ENCODE results near the gene CAMKK2.
A peak's percentile ranks its signal among the peaks of the same experiment; 100 is the strongest.

Gene CAMKK2

GRCh38 chr12:121219353-121219986 lies 77.0 kb downstream of the CAMKK2 start:
- TF ChIP-seq CTCF (IDR thresholded peaks at IDR 0.05; ENCODE audit: low read depth, low read length), result no peak
- no peak overlapping the region for H3K4me3 ChIP-seq (ENCODE audit: low read depth, low read length)

GRCh38 chr12:121218588-121219352 lies 77.7 kb downstream of the CAMKK2 start:
- Histone ChIP-seq H3K4me1 (peaks cover 8% of the 10 kb centered on the region), H3K27me3 (no peaks in the 10 kb centered on the region), H3K36me3 (no peaks in the 10 kb centered on the region), H3K4me3 (ENCODE audit: low read depth, low read length) (no peak overlapping the region), H3K9me3 (no peaks in the 10 kb centered on the region)
- no peak for TF ChIP-seq CTCF (IDR thresholded peaks at IDR 0.05; ENCODE audit: low read depth, low read length)
- DNase-seq, result peak; percentile 56

More at GRCh38 chr12:121219353-121219986, 77.0 kb downstream of the CAMKK2 start:
- Histone ChIP-seq H3K27me3 (no peaks in the 10 kb centered on the region), H3K36me3 (no peaks in the 10 kb centered on the region), H3K9me3 (no peaks in the 10 kb centered on the region), H3K4me1 (peaks cover 8% of the 10 kb centered on the region)
- DNase-seq, result no peak

- H3K9me3 ChIP-seq, result no peaks in the 10 kb centered on the region
- no peak overlapping the region for H3K4me3 ChIP-seq (ENCODE audit: low read depth, low read length)
- TF ChIP-seq CTCF (IDR thresholded peaks at IDR 0.05; ENCODE audit: low read depth, low read length), result no peak
- DNase-seq, result peak; percentile 41
- peaks cover 8% of the 10 kb centered on the region for H3K4me1 ChIP-seq
- no peaks in the 10 kb centered on the region for H3K36me3 ChIP-seq
- H3K27me3 ChIP-seq, result no peaks in the 10 kb centered on the region
Observed at GRCh38 chr12:121217761-121218160, 78.7 kb downstream of the CAMKK2 start.

- TF ChIP-seq CTCF (IDR thresholded peaks at IDR 0.05; ENCODE audit: low read depth, low read length), result no peak
Observed at GRCh38 chr12:121217063-121217462, 79.4 kb downstream of the CAMKK2 start.

GRCh38 chr12:121216102-121216501 lies 80.4 kb downstream of the CAMKK2 start:
- Histone ChIP-seq H3K36me3 (no peaks in the 10 kb centered on the region), H3K27me3 (no peaks in the 10 kb centered on the region), H3K9me3 (no peaks in the 10 kb centered on the region), H3K4me3 (ENCODE audit: low read depth, low read length) (no peak overlapping the region), H3K4me1 (peaks cover 8% of the 10 kb centered on the region)
- no peak for TF ChIP-seq CTCF (IDR thresholded peaks at IDR 0.05; ENCODE audit: low read depth, low read length)
- no peak for DNase-seq

More at GRCh38 chr12:121217063-121217462, 79.4 kb downstream of the CAMKK2 start:
- Histone ChIP-seq H3K27me3 (no peaks in the 10 kb centered on the region), H3K4me1 (peaks cover 8% of the 10 kb centered on the region), H3K36me3 (no peaks in the 10 kb centered on the region), H3K9me3 (no peaks in the 10 kb centered on the region), H3K4me3 (ENCODE audit: low read depth, low read length) (no peak overlapping the region)
- DNase-seq, result no peak
